BLaER1 (cell line): ENCODE results near the gene RAPGEF1.

Experiments used
- H3K27ac ChIP-seq: shearing (Covaris generic); formaldehyde crosslinking; 2 replicates; pipeline ENCODE4 v1.8.1; 2022
- H3K27me3 ChIP-seq: shearing (Covaris generic); formaldehyde crosslinking; 2 replicates; pipeline ENCODE4 v1.8.1; 2022
- H3K36me3 ChIP-seq: shearing (Covaris generic); formaldehyde crosslinking; 2 replicates; pipeline ENCODE4 v1.8.1; 2022
- H3K4me1 ChIP-seq: shearing (Covaris generic); formaldehyde crosslinking; 2 replicates; pipeline ENCODE4 v1.8.1; 2022
- H3K4me2 ChIP-seq: shearing (Covaris generic); formaldehyde crosslinking; 2 replicates; pipeline ENCODE4 v1.8.1; 2022
- H3K4me3 ChIP-seq: shearing (Covaris generic); formaldehyde crosslinking; 2 replicates; pipeline ENCODE4 v1.8.1; 2022
- H3K9ac ChIP-seq: shearing (Covaris generic); formaldehyde crosslinking; 2 replicates; pipeline ENCODE4 v1.8.1; 2022
- H3K9me3 ChIP-seq: shearing (Covaris generic); formaldehyde crosslinking; 2 replicates; pipeline ENCODE4 v1.8.1; 2022
- H4K20me1 ChIP-seq: shearing (Covaris generic); formaldehyde crosslinking; 2 replicates; pipeline ENCODE4 v1.8.1; 2022
- Cebpa-rat ChIP-seq: shearing (Covaris generic); IDR thresholded peaks from 2 replicates; pipeline ENCODE4 v1.8.1; 2022

The RAPGEF1 gene

GRCh38 chr9:131642496-131643083 lies 97.3 kb downstream of the RAPGEF1 start:
- H3K4me2 ChIP-seq = no peak overlapping the region
- H3K4me3 ChIP-seq = no peak overlapping the region
- no peaks in the 10 kb centered on the region for H3K9me3 ChIP-seq
- H3K27me3 ChIP-seq = no peaks in the 10 kb centered on the region
- no peak overlapping the region for H3K9ac ChIP-seq
- peaks cover 99% of the 10 kb centered on the region for H4K20me1 ChIP-seq
- no peaks in the 10 kb centered on the region for H3K4me1 ChIP-seq
- TF ChIP-seq Cebpa-rat = no peak
- H3K36me3 ChIP-seq = peaks cover 100% of the 10 kb centered on the region
- no peak overlapping the region for H3K27ac ChIP-seq

- H3K27me3 ChIP-seq = no peaks in the 10 kb centered on the region
- H3K9me3 ChIP-seq = no peaks in the 10 kb centered on the region
- H3K9ac ChIP-seq = no peak overlapping the region
- no peaks in the 10 kb centered on the region for H3K4me1 ChIP-seq
- peaks cover 100% of the 10 kb centered on the region for H3K36me3 ChIP-seq
- H3K27ac ChIP-seq = peak overlapping the region; percentile 28; the same call in 1 of the 2 replicates
- TF ChIP-seq Cebpa-rat = no peak
- peaks cover 99% of the 10 kb centered on the region for H4K20me1 ChIP-seq
- H3K4me2 ChIP-seq = no peak overlapping the region
- H3K4me3 ChIP-seq = no peak overlapping the region
Observed at GRCh38 chr9:131641618-131642495, 98.0 kb downstream of the RAPGEF1 start.

- Histone ChIP-seq H4K20me1 (peaks cover 98% of the 10 kb centered on the region), H3K4me3 (no peak overlapping the region), H3K27me3 (no peaks in the 10 kb centered on the region), H3K36me3 (peaks cover 100% of the 10 kb centered on the region), H3K27ac (no peak overlapping the region), H3K9ac (no peak overlapping the region), H3K9me3 (no peaks in the 10 kb centered on the region), H3K4me2 (no peak overlapping the region), H3K4me1 (no peaks in the 10 kb centered on the region)
- TF ChIP-seq Cebpa-rat = no peak
Observed at GRCh38 chr9:131640438-131641137, 99.3 kb downstream of the RAPGEF1 start.

GRCh38 chr9:131639769-131640437 lies 100.0 kb downstream of the RAPGEF1 start:
- Histone ChIP-seq H4K20me1 (peaks cover 98% of the 10 kb centered on the region), H3K4me2 (no peak overlapping the region), H3K9me3 (no peaks in the 10 kb centered on the region), H3K27me3 (no peaks in the 10 kb centered on the region), H3K27ac (no peak overlapping the region), H3K4me1 (no peaks in the 10 kb centered on the region), H3K4me3 (no peak overlapping the region), H3K36me3 (peaks cover 100% of the 10 kb centered on the region), H3K9ac (no peak overlapping the region)
- no peak for TF ChIP-seq Cebpa-rat

- H3K9ac ChIP-seq = no peak overlapping the region
- peaks cover 93% of the 10 kb centered on the region for H3K36me3 ChIP-seq
- no peak for TF ChIP-seq Cebpa-rat
- no peak overlapping the region for H3K27ac ChIP-seq
- peaks cover 17% of the 10 kb centered on the region for H3K4me1 ChIP-seq
- peaks cover 80% of the 10 kb centered on the region for H4K20me1 ChIP-seq
- H3K4me3 ChIP-seq = no peak overlapping the region
- H3K9me3 ChIP-seq = no peaks in the 10 kb centered on the region
- no peaks in the 10 kb centered on the region for H3K27me3 ChIP-seq
- H3K4me2 ChIP-seq = no peak overlapping the region
Observed at GRCh38 chr9:131636593-131636992, 103.3 kb downstream of the RAPGEF1 start.

GRCh38 chr9:131635892-131636291 lies 104.0 kb downstream of the RAPGEF1 start:
- Histone ChIP-seq H3K9me3 (no peaks in the 10 kb centered on the region), H4K20me1 (peaks cover 80% of the 10 kb centered on the region), H3K36me3 (peaks cover 93% of the 10 kb centered on the region), H3K9ac (no peak overlapping the region), H3K27ac (no peak overlapping the region), H3K27me3 (no peaks in the 10 kb centered on the region), H3K4me2 (no peak overlapping the region), H3K4me1 (peaks cover 24% of the 10 kb centered on the region), H3K4me3 (no peak overlapping the region)
- TF ChIP-seq Cebpa-rat = no peak

- H3K4me2 ChIP-seq = no peak overlapping the region
- H3K9ac ChIP-seq = no peak overlapping the region
- H3K4me3 ChIP-seq = no peak overlapping the region
- H3K9me3 ChIP-seq = no peaks in the 10 kb centered on the region
- peaks cover 90% of the 10 kb centered on the region for H3K36me3 ChIP-seq
- TF ChIP-seq Cebpa-rat = no peak
- peaks cover 30% of the 10 kb centered on the region for H3K4me1 ChIP-seq
- H3K27ac ChIP-seq = no peak overlapping the region
- peaks cover 80% of the 10 kb centered on the region for H4K20me1 ChIP-seq
- no peaks in the 10 kb centered on the region for H3K27me3 ChIP-seq
Observed at GRCh38 chr9:131635285-131635684, 104.6 kb downstream of the RAPGEF1 start.

GRCh38 chr9:131633491-131634031 lies 106.3 kb downstream of the RAPGEF1 start:
- peaks cover 47% of the 10 kb centered on the region for H3K4me1 ChIP-seq
- H3K9ac ChIP-seq = no peak overlapping the region
- H3K4me2 ChIP-seq = no peak overlapping the region
- peaks cover 81% of the 10 kb centered on the region for H4K20me1 ChIP-seq
- no peak overlapping the region for H3K27ac ChIP-seq
- no peak for TF ChIP-seq Cebpa-rat
- peaks cover 90% of the 10 kb centered on the region for H3K36me3 ChIP-seq
- no peak overlapping the region for H3K4me3 ChIP-seq
- H3K27me3 ChIP-seq = no peaks in the 10 kb centered on the region
- no peaks in the 10 kb centered on the region for H3K9me3 ChIP-seq

- Histone ChIP-seq H3K27me3 (no peaks in the 10 kb centered on the region), H3K9ac (no peak overlapping the region), H3K27ac (peak overlapping the region; percentile 40), H3K4me3 (no peak overlapping the region), H4K20me1 (peaks cover 71% of the 10 kb centered on the region), H3K4me1 (peaks cover 62% of the 10 kb centered on the region), H3K9me3 (no peaks in the 10 kb centered on the region), H3K36me3 (peaks cover 89% of the 10 kb centered on the region), H3K4me2 (peak overlapping the region; percentile 43; the same call in 1 of the 2 replicates)
- no peak for TF ChIP-seq Cebpa-rat
Observed at GRCh38 chr9:131631306-131631705, 108.6 kb downstream of the RAPGEF1 start.
